IPS DF 6.9 (cell line): Measurements from ENCODE around the gene CEP19.
"Not testable (repeated sequence)": the region's sequence is repeated elsewhere in the genome, so short reads cannot be mapped to it uniquely, and the experiment has no call there.

Experiments used
- DNase-seq: peaks from one replicate; pipeline ENCODE4 v3.0.0-alpha.2; 2013; ENCODE audit warnings: low read depth, low spot score
- H3K27ac ChIP-seq: one replicate; pipeline ENCODE4 v1.5.1; 2013; ENCODE audit warnings: low read length, control low read depth
- H3K27me3 ChIP-seq: 2 replicates; pipeline ENCODE4 v1.6.1; 2013; ENCODE audit warnings: mild to moderate bottlenecking, low read length; ENCODE audit not compliant: control insufficient read depth, insufficient read depth
- H3K36me3 ChIP-seq: 2 replicates; pipeline ENCODE4 v1.6.1; 2013; ENCODE audit warnings: low read length; ENCODE audit not compliant: control insufficient read depth, insufficient read depth
- H3K4me1 ChIP-seq: 2 replicates; pipeline ENCODE4 v1.6.1; 2013; ENCODE audit warnings: low read length; ENCODE audit not compliant: control insufficient read depth, insufficient read depth
- H3K4me3 ChIP-seq: 2 replicates; pipeline ENCODE4 v1.5.1; 2013; ENCODE audit warnings: mild to moderate bottlenecking, low read length
- H3K9me3 ChIP-seq: 2 replicates; pipeline ENCODE4 v1.6.1; 2013; ENCODE audit warnings: low read length, inconsistent platforms; ENCODE audit not compliant: control insufficient read depth, insufficient read depth
- WGBS: extraction: QIAGEN DNeasy Blood & Tissue Kit; methylation state at CpG from one replicate; pipeline ENCODE4 v1.1.7; 2013; ENCODE audit warnings: mixed read lengths, missing lambda C conversion rate; ENCODE audit not compliant: insufficient read length, insufficient coverage; 5-methylcytosine and 5-hydroxymethylcytosine counted together

Gene CEP19

GRCh38 chr3:196739671-196740480 is 27.8 kb upstream of the CEP19 start, which contains the start of gene PAK2:
PAK2 (plus strand) TSS chr3:196739857; CDS start chr3:196782647, 42,790 bp downstream.
- no peaks in the 10 kb centered on the region for H3K36me3 ChIP-seq
- peak; percentile 43 for DNase-seq
- no peaks in the 10 kb centered on the region for H3K27me3 ChIP-seq
- no CpG with 5 or more reads among the region's 86 CpGs for WGBS
- H3K4me1 ChIP-seq = no peaks in the 10 kb centered on the region
- no peaks in the 10 kb centered on the region for H3K9me3 ChIP-seq
- no peak within 1 kb of the TSS for H3K27ac ChIP-seq
- H3K4me3 ChIP-seq = peak within 1 kb of the TSS; percentile 78

- no peak overlapping the region for H3K4me3 ChIP-seq
- DNase-seq = no peak
- no peaks in the 10 kb centered on the region for H3K4me1 ChIP-seq
- H3K36me3 ChIP-seq = no peaks in the 10 kb centered on the region
- H3K27ac ChIP-seq = no peak overlapping the region
- no CpG with 5 or more reads among the region's 6 CpGs for WGBS
- H3K27me3 ChIP-seq = no peaks in the 10 kb centered on the region
- no peaks in the 10 kb centered on the region for H3K9me3 ChIP-seq
Measured at GRCh38 chr3:196737655-196738054, 25.6 kb upstream of the CEP19 start.

- H3K4me1 ChIP-seq = no peaks in the 10 kb centered on the region
- no peak overlapping the region for H3K27ac ChIP-seq
- no peaks in the 10 kb centered on the region for H3K9me3 ChIP-seq
- H3K27me3 ChIP-seq = no peaks in the 10 kb centered on the region
- DNase-seq = no peak
- no CpG with 5 or more reads among the region's 4 CpGs for WGBS
- no peak overlapping the region for H3K4me3 ChIP-seq
- H3K36me3 ChIP-seq = no peaks in the 10 kb centered on the region
Measured at GRCh38 chr3:196736670-196737374, 24.8 kb upstream of the CEP19 start.

- Histone ChIP-seq H3K27me3 (no peaks in the 10 kb centered on the region), H3K27ac (no peak overlapping the region), H3K36me3 (no peaks in the 10 kb centered on the region), H3K4me3 (no peak overlapping the region), H3K4me1 (no peaks in the 10 kb centered on the region), H3K9me3 (no peaks in the 10 kb centered on the region)
- no peak for DNase-seq
- WGBS = no CpG with 5 or more reads among the region's 3 CpGs
Measured at GRCh38 chr3:196735751-196736150, 23.7 kb upstream of the CEP19 start.

GRCh38 chr3:196726788-196727675 is 15.0 kb upstream of the CEP19 start:
- Histone ChIP-seq H3K4me1 (no peaks in the 10 kb centered on the region), H3K36me3 (no peaks in the 10 kb centered on the region), H3K9me3 (no peaks in the 10 kb centered on the region), H3K27me3 (no peaks in the 10 kb centered on the region), H3K4me3 (no peak overlapping the region), H3K27ac (no peak overlapping the region)
- no peak for DNase-seq
- WGBS = no CpG with 5 or more reads among the region's 7 CpGs

GRCh38 chr3:196721097-196721496 is 9.0 kb upstream of the CEP19 start:
- H3K36me3 ChIP-seq = no peaks in the 10 kb centered on the region
- H3K27me3 ChIP-seq = no peaks in the 10 kb centered on the region
- H3K4me1 ChIP-seq = no peaks in the 10 kb centered on the region
- WGBS = no CpG with 5 or more reads among the region's 2 CpGs
- no peaks in the 10 kb centered on the region for H3K9me3 ChIP-seq
- H3K4me3 ChIP-seq = no peak overlapping the region
- no peak overlapping the region for H3K27ac ChIP-seq
- DNase-seq = no peak

- H3K4me3 ChIP-seq, DNase-seq, H3K9me3 ChIP-seq, H3K4me1 ChIP-seq, H3K27me3 ChIP-seq, H3K27ac ChIP-seq, H3K36me3 ChIP-seq: not testable (repeated sequence)
- no CpG with 5 or more reads among the region's 3 CpGs for WGBS
Measured at GRCh38 chr3:196717162-196717561, 5.1 kb upstream of the CEP19 start.

- no peaks in the 10 kb centered on the region for H3K27me3 ChIP-seq
- no peak overlapping the region for H3K27ac ChIP-seq
- peak overlapping the region; percentile 97 for H3K4me3 ChIP-seq
- no peaks in the 10 kb centered on the region for H3K4me1 ChIP-seq
- WGBS = no CpG with 5 or more reads among the region's 64 CpGs
- no peaks in the 10 kb centered on the region for H3K9me3 ChIP-seq
- H3K36me3 ChIP-seq = no peaks in the 10 kb centered on the region
- no peak for DNase-seq
Measured at GRCh38 chr3:196712514-196713413, 714 bp upstream of the CEP19 start.

GRCh38 chr3:196708467-196708866 is 3.6 kb downstream of the CEP19 start:
- Histone ChIP-seq H3K4me1 (no peaks in the 10 kb centered on the region), H3K9me3 (no peaks in the 10 kb centered on the region), H3K27me3 (no peaks in the 10 kb centered on the region), H3K36me3 (no peaks in the 10 kb centered on the region), H3K27ac (no peak overlapping the region), H3K4me3 (no peak overlapping the region)
- WGBS = no CpG with 5 or more reads among the region's 7 CpGs
- no peak for DNase-seq
